Lower leg skin (tissue), 3 donors: ENCODE data around the gene AKAP5.
A peak's percentile ranks its signal among the peaks of the same experiment; 100 is the strongest.

ENCODE experiments used
- POLR2A ChIP-seq, 2 donors: fragments of 450-650 bp; IDR thresholded peaks; one replicate each; pipeline ENCODE4 v1.6.1; 2016 to 2017; ENCODE audit warnings: antibody characterized with exemption in 2 of 2, mild to moderate bottlenecking in 1 of 2, moderate library complexity in 1 of 2
- TF ChIP-seq, protein P1 (sequence below), 3 donors: fragments of 450-650 bp; IDR thresholded peaks; one replicate each; pipeline ENCODE4 v1.5.1; 2016; ENCODE audit warnings: antibody characterized with exemption in 3 of 3, mild to moderate bottlenecking in 3 of 3, moderate library complexity in 2 of 3

GRCh38 chr14:64503434-64504309 lies 38.4 kb downstream of the AKAP5 start, which contains the start of gene ZBTB25:
- TF ChIP-seq, protein P1, sequence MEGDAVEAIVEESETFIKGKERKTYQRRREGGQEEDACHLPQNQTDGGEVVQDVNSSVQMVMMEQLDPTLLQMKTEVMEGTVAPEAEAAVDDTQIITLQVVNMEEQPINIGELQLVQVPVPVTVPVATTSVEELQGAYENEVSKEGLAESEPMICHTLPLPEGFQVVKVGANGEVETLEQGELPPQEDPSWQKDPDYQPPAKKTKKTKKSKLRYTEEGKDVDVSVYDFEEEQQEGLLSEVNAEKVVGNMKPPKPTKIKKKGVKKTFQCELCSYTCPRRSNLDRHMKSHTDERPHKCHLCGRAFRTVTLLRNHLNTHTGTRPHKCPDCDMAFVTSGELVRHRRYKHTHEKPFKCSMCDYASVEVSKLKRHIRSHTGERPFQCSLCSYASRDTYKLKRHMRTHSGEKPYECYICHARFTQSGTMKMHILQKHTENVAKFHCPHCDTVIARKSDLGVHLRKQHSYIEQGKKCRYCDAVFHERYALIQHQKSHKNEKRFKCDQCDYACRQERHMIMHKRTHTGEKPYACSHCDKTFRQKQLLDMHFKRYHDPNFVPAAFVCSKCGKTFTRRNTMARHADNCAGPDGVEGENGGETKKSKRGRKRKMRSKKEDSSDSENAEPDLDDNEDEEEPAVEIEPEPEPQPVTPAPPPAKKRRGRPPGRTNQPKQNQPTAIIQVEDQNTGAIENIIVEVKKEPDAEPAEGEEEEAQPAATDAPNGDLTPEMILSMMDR (IDR thresholded peaks at IDR 0.05): no peak
- peak in 1 of 2 donors; percentile 35 for TF ChIP-seq POLR2A (IDR thresholded peaks at IDR 0.05)
